RKO (cell line): Measurements from ENCODE around the gene CHMP2A.

Experiments used
- DNase-seq: peaks from one replicate; pipeline ENCODE4 v3.0.0-alpha.2; 2016; ENCODE audit warnings: low spot score

The CHMP2A gene

DNA sequence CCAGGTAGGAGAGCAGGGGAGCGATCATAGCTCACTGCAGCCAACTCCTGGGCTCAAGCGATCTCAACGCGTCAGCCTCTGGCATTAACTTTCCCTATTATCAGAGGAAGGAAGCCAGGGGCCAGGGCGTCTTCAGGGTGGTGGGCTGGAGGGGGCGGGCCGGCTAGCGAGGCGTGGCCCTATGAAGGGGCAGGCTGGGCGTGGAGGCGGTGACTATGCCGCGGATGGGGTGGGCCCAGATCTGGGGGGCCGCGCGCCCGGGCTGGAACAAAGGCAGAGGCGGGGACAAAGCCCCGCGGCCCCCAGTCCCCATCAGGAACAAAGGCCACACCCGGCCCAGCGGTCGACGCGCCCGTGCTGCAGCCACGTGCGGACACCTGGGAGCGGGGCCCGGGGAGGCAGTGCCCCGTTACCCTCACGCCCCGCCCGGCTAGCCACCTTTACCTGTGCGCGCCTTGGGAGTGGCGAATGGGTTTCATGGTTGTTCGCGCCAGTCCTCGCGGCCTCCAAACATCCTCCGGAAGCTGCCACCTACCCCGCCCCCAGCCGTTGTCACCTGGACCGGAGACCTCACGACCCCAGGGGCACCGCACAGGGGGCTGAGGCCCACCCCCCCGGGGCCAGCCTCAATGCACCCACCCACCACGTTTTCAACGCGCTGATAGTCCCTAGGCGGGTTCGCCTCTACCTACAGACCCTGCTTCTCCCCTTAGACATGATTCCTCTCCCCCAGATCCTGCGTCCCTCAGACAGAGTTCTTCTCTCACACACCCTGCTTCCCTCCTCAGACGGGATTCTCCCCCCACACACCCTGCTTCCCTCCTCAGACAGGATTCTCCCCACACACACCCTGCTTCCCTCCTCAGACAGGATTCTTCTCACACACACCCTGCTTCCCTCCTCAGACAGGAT, 16.4 kb downstream of the CHMP2A start:
- DNase-seq: no peak

DNA sequence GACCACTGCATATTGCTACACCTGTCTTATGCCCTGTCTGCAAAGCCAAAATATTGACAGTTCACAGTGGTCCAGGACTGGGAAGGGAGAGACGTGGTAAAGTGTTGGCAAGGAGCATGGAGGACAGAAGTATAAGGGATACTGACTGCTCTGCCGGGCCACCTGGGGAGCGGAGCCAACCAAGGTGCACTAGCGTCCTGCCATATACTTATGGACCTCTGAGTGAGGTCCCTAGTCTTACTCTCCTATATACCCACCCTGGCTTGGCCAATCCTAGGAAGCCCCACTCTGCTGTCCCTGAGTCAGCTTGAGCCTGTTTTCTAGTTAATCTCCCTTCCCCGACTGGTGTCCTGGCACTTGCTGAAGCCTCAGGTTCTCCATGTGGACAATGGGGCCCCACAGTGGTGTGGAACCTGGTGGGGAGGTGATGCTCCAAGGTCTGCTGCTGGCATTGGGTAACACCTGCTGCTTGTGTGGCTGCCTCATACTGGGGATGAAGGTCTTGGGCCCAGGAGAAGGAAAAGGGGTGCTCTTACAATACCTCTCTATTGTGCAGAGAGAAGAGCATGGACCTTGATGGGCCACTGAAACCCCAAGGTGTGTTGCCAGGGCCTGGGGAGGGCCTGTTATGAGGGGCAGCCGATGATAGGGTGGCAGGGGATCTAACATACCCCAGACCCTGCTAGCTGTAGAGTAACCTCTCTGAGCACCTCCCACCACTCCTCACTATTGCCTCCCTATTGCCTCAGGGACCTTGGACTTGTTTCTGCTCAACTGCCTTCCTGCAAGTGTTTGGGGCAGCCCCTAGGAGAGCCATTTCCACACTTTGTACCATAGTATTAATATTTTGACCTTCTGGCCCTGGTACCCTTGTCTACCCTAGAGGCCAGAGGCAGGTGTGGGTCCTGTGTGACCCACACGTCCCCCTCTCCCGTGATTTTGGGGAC, 17.8 kb downstream of the CHMP2A start:
- DNase-seq: no peak

DNA sequence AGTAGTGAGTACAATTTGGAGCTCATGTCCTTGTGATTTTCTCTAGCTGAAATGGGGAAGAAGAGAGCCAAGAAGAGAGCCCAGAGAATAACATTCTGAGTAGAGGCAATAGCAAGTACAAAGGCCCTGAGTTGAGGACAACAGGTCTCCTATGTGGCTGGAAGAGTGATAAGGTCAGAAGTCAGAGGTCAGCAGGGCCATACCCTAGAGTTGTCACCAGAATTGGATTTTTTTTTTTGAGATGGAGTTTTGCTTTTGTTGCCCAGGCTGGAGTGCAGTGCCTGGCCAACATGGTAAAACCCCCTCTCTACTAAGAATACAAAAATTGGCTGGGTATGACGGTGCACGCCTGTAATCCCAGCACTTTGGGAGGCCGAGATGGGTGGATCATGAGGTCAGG, 19.0 kb downstream of the CHMP2A start:
- DNase-seq: no peak

DNA sequence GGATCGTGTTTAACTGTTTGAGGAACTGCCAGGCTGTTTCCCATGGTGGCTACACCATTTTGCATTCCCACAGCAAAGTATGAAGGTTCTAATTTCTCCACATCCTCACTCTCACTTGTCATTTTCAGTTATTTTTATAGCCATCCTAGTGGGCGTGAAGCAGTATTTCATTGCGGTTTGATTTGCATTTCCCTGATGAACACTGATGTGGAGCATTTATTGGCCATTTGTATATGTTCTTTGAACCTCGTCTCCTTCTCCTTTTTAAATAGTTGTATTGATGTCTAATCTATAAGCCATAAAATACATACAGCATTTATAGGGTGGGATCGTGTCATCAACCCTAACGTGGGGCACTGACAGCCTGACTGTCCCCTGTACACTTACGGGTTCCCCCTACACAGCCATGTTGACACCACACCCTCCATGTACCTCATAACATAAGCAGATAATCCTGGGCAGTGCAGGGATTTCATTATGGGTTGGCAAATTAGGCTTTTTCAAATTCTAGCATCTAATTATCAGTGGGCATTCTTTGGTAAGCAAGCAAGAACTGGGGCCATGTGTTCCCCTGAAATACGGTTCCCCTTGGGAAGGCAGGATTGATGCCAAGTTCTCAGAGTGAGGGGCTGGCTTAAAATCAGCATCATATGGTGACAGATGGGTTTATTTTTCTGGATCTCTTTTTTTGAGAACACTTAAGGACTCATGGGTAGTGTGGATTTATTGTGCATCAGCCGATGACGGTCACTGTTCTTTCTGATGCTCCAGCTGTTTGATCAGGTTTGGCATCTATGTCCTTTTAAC, 23.7 kb downstream of the CHMP2A start:
- DNase-seq: no peak

DNA sequence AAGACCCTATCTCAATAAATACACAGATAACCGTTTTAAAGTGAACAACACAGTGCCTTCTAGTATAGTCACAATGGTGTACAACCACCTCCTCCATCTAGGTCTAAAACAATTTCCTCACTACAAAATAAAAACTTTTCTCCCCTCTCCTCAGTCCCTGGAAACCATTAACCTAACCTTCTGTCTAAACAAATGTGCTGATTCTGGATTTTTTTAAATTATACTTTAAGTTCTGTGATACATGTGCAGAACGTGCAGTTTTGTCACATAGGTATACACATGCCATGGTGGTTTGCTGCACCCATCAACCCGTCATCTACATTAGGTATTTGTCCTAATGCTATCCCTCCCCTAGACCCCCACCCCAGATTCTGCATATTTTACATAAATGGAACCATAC, 25.5 kb downstream of the CHMP2A start:
- no peak for DNase-seq

DNA sequence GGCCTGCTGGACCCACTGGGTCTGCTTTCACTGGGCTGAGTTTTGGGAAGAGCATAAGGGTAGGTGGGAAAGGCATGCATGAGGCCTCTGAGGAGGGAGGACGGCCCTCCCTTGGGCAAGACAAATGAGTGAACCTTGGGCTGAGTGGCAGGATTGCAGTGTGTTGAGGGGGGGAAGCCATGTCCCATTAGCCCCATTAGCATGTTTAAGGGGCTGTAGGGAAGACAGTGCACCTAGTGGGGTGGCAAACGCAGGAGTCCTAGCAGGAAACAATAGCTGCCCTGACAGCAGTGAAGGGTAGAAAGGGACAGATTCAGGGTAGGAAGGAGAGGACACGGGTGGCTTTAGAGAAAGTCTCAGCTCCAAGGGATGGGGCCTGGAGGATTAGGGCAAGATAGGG, 32.2 kb downstream of the CHMP2A start:
- DNase-seq: no peak

DNA sequence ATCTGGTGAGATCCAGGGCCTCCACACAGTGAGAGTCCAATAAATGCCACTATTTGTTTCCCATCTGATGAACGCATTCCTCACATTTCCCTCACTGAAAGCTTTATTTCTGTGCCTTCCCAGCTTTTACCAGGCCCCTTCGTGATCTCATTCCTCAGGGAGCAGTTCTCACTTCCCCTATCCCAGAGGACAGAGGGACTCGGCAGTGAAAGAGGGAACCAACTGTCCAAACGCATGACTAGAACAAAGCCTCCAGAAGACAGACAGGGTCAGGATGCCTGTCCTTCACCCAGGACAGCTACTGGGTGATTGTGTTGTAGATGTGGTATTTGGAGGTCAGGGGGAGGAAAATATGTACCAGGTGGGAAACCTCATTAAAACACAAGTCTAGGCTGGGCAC, 33.3 kb downstream of the CHMP2A start:
- DNase-seq: no peak

DNA sequence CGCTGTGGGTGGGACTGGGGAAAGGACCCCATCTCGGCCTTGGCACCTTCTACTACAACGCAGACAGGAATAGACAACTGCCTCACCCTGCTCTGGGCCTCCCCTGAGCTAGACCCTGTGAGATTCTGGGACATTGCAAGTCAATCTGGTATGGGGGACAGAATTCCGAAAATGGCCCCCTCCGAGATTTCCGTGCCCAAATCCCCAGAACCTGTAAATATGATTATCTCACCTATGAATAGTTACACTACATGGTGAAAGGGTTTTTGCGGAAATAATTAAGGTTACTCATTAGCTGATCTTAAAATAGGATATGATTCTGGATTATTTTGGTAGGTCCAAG, 34.7 kb downstream of the CHMP2A start:
- DNase-seq: no peak

DNA sequence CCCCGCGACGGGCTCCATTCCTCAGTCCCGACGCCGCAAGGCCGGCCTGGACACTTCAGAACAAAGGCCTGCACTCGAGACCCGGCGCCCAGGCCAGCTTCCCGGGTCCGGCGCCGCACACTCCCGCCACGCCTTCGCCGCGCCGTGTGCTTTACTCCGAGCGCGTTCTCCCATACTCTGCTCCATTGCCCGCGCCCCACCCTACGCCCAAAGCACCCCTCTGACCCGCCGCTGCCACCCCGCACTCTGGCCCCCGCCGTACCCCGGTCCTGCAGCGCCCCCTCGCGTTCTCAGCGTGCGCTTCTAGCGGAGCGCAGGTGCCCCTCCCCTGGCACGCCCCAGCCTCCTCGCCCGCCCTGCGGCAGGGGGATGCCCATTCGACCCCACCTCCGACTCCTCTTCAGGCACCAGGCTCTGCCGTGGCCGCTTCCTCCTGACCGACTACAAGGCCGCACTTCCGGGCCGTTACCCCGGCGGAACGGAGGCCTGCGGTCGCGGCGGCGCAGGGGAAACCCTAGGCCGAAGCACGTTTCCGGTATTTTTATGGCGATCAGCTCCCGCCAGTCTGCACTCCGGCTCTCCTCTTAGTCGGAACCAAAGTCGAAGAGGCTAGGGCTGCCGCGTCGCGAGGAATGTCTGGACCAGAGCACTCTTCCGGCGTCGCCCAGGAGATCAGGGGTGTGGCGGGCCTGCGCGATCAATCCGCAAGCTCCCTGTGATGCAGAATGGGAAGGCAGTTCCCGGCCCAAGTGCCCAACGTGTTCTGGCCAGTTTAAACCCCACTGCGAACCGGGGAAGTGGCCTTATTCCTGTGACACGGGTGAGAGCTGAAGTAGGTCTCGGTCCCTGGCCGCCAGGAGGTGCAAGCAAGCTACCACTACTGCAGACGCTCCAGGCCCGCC, 35.3 kb downstream of the CHMP2A start, which contains the start of gene ZBTB45:
Gene ZBTB45 (minus strand): TSS at position 456 of the 902 bp plus-strand sequence. CDS start 2,137 bp downstream, outside the sequence.
- peak; percentile 98 for DNase-seq

DNA sequence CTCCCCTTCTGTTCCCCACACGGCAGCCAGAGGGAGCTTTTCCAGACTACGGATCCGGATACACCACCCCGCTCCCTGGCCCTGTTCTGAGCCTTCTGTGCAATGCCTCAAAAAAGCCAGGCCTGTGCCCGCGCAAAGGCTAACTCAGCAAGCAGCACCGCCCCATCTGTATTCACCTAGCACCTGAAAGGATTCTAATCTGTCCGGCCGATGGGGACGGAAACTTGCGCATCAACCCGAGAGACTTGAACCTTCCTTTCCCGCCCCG, 35.9 kb downstream of the CHMP2A start:
- peak; percentile 84 for DNase-seq

DNA sequence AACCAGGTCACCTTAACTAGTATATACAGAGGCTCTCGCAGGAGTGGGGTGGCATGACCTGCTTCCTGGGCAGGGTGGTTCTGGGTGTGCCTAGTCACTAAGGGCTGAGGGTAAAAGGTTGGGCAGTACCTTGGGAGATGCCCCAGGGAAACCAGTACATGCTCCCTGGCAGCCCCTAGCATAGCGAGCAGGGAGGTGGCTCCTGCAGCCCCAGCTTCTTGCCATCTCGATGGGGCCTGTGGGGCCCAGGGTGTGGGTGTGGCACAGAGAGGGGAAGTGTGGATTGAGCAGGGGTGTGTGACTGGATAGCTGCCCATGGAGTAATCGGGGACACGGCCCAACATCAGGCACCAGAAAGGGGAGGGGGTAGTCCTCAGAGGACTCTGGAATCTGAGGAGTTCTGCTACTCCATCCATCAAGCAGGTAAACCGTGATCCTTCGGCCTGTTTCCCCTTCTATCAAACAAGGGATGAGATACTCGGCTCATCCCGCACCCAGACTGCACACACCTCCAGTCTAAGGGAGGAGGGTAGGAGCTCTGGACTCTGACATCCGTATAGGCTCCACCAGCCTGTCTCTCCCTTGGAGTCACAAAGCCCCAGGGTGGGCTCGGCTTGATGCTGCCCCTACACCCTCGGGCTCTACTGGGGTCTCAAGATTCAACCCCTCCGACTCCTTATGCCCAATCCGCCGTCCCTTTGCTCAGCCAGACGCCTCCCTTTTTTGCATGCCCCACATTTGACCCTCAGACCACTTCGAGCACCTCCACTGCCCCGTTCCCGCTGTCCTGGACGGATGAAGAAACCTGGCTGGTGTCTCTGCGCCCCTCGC, 36.4 kb downstream of the CHMP2A start:
- peak; percentile 45 for DNase-seq

DNA sequence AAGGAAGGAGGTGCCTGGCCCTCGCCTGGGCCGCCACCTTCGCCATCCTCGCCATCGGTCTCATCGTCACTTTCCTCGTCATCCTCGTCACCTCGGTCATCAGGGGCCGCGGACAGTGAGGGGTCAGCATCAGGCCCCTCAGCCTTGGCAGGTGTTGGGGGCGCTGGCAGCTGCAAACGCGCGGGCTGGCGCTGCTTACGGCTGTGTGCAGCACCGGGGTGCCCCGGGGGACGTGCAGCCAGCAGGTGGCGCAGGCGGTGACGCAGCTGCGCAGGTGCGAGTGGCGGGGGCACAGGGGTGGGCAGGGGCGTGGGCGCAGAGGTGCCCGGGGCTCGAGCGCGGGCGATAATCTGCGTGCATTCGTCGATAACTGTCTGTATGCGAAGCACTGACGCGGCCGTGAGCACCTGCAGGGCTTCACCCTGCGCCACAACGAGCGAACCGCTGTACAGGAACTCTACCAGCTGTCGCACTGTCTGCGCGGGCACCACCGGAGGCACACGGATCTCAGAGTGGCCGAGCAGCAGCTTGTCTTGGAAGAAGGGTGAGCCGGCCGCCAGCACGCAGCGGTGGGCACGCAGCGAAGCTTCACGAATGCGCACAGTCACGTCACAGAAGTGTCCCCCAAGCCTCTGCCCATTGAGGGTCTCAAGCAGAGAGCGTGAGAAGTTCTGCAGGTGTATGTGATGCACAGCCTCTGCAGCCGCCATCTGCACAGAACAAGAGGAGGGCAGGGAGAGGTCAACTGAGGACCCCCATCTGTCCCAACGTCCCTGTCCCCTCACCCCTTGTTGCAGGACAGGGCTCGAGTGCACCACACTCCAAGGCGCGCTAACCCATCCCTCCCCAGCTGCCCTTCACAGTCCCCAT, 37.7 kb downstream of the CHMP2A start:
- DNase-seq: no peak

DNA sequence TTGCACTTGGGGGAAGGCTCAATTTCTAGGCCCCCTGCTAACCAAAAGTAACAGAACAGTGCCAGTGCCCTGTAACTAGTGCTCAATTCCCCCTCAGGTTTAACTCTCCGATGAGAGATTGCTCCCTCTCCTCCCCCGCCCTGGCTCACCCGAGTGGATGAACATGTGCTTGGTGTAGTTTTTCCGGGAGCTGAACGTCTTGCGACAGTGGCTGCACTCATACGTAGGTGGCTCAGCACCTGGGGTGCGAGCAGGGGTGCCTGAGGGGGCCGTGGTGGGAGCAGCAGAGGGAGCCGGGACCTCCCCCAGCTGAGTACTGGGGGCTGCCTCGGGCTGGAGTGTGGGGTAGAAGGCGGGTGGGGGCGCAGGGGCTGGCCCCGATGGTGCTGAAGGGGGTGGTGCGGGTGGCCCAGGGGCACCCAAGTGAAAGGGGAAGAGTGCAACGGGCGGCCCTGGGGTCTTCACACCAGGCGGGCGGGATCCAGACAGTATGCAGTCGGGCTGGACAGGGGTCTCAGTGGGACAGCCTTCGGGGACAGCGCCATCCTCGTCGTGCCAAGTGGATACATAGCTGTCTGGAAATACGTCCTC, 38.6 kb downstream of the CHMP2A start:
- no peak for DNase-seq

DNA sequence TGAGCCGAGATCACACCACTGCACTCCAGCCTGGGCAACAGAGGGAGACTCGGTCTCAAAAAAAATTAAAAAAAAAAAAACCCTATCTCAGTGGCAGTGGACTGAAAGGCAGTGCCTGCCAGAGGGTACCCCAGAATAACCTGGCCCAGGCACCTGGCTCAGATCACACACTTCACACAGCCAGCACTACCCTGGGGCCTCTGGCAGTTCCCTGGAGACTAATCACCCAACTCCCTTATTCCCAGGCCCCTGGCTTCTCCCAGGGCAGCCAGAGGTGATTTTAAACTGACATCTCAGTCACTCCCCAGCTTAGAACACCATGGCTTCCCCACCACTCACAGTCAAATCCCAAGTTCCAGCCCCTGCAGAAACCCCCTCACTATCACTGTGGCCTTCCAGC, 39.6 kb downstream of the CHMP2A start:
- no peak for DNase-seq

DNA sequence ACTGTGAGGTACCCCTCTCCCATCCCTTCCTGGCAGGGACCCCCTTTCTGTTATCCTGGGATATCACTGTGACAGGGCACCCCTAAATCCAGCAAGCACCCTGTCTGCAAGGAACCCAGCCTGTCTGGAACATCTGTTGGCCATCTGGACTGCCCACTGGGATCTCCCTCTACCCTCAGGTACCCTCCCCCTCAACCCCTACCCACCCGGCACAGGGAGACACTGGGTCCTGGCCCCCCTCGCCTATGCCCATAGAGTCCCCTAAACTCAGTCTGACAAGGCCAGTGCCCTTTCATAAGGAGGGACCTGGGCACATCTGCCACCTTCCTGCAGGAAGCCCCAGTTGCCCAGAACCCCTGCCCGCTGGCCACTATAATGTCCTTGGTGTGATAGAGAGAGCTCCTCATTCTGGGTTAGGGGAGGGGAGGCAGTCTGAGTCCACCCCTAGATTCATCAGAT, 40.3 kb downstream of the CHMP2A start:
- DNase-seq: no peak

DNA sequence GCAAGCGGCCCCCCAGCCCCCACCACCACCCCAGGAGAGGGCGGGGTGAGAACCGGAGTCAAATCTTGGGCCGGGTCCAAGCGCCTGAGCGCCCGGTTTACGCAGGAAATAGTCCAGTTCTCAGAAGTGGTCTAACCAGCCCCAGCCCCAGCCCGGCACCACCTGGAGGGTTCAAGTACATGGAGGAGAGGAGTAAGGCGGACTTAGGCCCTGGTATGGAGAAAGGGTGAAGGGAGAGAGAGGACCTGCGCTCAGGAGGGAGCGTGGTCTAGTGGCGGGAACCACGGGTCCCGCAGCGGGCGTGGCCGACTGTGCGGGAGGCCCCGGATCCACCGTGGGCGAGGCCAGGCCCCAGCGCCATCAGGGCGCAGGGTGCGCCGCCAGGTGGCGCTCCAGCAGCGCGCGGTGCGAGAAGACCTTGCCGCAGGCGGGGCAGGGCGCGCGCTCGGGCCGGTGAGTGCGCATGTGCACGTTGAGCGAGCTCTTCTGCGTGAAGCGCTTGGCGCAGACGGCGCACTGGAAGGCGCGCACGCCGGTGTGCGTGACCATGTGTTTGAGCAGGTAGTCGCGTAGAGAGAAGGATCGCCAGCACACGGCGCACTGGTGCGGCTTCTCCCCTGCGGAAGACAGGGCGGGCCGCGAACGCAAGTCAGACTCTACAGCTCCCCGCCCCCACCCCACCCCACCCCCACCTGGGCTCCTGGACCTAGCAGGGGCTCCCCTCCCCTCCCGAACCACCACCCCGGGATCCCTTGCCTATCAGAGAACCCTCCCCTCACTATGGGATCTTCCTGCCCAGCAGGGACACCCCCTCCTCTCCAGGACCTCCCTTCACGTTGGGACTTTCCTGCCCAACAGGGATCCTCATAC, 41.0 kb downstream of the CHMP2A start:
- peak; percentile 96 for DNase-seq

DNA sequence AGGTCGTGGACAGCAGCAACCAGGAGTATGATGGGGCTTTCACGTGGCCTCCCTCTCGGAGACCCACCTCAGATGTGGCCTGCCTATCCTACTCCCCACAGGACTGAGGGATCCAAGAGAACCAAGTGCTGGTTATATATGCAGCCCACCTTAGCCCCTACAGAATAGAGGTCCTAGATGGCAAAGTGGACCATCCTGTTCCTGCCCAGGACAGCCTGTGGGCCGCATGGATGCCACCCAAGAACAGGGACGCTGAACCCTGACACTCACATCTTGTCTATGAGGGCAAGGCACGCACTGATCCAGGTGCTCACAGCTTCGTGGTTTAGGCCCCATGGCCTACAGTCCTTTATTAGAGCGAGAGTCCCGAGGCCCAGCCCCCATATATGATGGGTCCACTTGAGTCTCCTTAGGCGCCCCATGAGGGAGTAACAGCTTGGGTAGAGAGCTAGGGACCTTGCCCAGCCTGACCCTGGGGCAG, 41.7 kb downstream of the CHMP2A start:
- no peak for DNase-seq
